Cortex of kidney (tissue), 1 donor: ENCODE results near the gene OOSP3.
"Not testable (repeated sequence)": the region's sequence is repeated elsewhere in the genome, so short reads cannot be mapped to it uniquely, and the experiment has no call there.

Source experiments
- DNase-seq: peaks from one replicate; lab custom pipeline; 2025; lab: John Stamatoyannopoulos, UW

The OOSP3 gene

DNA sequence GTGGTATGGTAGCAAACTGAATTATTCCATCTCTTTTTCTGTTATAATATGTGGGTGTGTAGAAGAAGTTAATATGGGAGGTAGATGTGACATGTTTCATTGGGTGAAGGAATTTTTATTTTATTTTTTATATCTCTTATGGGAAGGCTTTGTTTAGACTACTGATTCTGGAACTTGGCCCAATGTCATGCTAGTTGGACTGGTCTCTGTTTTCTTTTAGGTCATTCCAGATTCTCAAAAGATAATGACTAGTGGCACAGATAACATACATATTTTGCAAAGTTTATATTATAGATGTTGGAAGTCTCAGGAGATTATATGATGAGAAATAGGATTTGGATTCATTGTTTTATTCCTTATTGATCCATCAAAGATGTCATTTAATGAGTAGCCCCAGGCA, 1.3 kb upstream of the OOSP3 start:
- DNase-seq: no peak

DNA sequence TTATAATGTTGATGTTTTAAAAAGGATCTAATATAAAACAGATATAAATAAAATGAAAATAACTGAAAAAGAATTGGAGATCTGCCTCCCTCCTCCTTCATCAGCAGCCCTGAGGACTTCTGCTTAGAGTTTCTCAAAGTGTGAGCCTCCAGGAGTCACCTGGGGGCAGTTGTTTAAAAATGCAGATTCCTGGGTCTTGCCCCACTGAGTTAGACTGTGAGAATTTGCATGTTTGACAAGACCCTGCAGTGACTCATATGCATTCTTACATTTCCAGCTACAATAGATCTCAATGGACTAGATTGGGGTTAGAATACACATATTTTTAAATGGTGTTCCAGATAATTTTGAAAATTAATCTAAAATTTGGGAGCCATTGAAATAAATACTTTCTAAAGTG, 798 bp upstream of the OOSP3 start:
- DNase-seq: no peak

DNA sequence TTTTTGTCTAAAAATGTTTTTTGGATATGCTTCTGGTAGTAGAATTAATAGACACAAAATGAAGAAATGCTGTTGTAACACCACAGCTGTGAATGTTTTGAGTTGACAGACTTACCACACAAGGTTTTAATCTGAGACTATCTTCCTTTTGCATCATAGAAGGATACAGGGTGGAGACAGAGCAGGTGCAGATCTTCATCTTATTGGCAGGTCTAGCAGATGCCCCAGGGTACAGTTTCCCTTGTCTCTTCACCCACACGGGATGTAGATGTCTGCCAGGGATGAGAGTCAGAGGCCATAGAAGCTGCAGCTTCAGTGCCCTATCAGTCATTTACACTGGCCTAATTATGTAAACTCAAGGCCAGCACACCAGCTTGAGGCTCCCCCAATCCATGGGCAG, 985 bp downstream of the OOSP3 start:
- no peak for DNase-seq

DNA sequence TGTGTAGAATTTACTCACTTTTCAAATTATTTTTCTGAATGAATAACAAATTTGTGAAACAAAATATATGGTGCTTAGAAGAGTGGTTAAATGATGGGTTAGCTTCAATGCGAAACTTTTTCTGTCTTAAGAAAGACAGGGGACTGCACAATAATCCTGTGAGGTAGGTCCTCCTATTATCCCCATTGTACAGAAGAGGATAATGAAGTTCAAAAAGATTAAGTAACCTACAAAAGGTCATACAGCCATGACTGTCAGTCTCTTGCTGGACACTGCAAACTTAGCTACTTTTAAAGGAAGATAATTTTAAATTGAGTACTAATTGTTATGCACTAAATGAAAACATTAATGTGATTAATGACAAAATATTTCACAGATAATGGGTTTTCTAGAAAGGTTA, 5.0 kb downstream of the OOSP3 start:
- no peak for DNase-seq

DNA sequence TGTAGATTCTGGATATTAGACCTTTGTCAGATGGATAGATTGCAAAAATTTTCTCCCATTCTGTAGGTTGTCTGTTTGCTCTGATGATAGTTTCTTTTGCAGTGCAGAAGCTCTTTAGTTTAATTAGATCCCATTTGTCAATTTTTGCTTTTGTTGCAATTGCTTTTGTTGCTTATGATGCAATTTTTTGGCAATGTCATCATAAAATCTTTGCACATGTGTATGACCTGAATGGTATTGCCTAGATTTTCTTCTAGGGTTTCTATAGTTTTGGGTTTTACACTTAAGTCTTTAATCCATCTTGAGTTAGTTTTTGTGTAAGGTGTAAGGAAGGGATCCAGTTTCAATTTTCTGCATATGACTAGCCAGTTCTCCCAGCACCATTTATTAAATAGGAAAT, 8.6 kb downstream of the OOSP3 start:
- not testable (repeated sequence) for DNase-seq

DNA sequence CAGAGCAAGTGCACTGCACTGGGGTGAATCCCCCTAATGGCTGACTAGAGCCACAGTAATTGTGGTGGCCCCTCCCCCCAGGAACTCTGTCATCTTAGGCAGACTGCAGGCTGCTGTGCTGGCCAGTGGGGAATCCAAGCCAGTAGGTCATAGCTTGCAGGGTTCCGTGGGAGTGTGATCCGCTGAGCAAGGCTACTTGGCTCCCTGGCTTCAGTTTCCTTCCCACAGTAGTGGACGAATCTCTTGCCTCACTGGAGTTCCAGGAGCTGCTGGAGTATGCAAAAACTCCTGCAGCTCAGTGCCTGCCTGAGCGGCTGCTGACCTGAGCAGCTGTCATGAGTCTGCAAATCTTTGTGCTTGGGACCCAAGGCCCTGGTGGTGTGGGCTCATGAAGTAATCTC, 13.2 kb downstream of the OOSP3 start:
- no peak for DNase-seq

DNA sequence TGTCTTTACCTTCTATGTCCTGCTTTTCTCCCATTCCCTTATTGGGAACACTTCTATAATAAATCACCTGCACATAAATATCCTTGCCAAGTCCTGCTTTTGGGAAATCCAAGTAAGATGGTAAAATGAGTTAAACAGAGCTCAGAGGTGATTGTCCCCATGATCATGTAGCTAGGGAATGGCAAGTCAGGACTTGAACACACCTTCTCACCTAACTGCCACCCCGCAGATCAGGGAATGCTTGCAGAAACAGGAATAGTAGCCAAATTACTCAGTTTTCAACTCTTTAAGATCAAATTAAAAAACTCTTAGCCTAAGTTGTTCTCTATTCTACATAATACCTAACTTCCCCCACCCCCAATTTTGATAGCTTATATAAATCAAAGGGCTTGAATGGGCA, 16.0 kb downstream of the OOSP3 start:
- no peak for DNase-seq

DNA sequence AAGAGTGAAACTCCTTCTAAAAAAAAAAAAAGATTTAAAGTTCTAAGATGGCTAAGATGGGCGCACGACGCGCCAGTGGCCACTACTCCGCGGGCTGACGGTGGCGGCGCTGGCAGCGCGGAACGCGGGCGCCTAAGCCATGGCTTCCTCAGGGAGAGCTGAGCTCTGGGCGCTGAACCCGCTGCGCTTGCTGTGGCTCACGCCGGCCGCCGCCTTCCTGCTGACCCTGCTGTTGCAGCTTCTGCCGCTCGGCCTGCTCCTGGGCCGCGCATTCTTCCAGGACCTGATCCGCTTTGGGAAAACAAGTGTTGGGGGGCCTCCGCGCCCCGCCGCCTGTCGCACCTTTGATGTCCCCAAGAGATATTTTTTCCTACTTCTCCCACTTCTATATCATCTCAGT, 19.5 kb downstream of the OOSP3 start:
- no peak for DNase-seq

DNA sequence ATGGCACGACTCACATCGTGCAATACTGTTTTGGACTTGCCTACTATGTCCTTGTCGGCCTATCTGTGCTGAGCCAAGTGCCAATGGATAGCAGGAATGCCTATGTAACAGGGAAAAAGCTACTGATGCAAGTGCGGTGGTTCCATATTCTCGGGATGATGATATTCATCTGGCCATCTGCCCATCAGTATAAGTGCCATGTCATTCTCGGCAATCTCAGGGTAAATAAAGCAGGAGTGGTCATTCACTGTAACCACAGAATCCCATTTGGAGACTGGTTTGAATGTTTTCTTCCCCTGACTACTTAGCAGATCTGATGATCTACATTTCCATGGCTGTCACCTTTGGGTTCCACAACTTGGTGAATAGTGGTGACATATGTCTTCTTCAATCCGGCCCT, 20.1 kb downstream of the OOSP3 start:
- DNase-seq: no peak

DNA sequence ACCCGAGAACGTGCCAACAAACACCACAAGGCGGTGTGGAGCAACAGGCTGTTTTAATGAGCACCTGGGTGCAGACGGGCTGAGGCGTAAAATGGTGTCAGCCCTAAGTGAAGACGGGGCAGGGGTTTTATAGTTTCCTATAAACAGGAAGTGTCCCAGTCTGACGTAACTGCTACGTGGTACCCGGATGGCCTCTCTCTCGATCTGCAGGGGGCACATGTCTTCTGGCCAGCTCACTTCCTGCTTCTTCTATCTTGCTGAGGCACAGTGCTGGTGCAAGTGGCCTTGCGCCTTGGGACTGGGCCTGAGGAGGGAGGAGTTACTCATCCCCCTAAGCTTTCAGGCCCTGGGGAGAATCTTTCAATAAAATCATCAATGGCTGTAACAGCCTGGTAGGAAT, 20.9 kb downstream of the OOSP3 start:
- DNase-seq: no peak

DNA sequence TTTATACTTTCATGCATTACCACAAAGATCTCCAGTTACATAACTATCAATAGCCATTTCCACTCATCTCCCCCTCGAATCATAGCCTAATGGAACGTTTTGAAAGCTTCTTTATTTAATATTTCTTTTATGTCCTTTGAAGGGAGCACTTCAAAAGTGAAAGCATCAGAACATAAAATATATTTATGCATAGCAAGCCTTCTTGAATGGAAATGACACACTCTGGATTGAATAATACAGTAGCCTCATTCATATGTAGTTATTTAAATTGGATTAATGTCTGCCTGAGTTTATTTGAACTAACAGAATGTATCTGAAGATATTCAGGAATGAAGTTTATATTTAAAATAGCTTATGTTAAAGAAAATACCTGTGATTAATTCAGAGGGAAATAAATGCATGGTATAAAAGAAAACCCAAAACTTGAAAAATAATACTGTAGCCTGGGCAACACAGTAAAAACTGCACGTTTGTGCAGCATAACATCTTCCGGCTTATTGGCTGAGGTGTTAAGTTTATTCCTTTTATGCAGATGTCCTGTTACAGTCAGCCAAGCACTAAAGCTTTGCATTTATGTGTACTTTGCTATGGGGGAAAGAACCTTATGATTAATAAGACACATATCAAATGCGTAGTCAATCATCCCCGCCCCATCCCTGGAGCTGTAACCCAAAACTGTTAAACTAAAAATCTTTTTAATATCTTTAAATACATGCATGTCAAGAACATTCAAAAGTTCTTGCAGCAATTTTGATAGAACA, 22.0 kb downstream of the OOSP3 start:
- DNase-seq: no peak

DNA sequence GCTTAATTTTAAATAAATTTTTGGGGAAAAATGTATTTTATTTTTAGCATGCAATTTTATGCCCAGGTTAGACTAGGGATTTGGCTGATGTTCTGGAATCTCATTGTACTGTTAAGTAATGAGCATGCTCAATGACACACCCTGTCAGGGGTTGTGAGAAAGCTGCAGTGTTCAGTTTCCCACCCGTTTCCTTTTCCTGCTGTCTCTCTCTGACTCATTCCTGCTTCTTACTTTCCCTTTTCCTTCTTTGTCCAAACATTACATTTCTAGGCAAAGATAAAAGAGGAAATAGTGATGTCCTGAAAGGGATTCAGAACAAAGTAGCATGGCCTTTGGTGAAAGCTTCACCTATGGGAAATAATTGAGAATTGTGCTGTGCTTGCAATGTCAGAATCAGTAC, 22.7 kb downstream of the OOSP3 start:
- DNase-seq: no peak

DNA sequence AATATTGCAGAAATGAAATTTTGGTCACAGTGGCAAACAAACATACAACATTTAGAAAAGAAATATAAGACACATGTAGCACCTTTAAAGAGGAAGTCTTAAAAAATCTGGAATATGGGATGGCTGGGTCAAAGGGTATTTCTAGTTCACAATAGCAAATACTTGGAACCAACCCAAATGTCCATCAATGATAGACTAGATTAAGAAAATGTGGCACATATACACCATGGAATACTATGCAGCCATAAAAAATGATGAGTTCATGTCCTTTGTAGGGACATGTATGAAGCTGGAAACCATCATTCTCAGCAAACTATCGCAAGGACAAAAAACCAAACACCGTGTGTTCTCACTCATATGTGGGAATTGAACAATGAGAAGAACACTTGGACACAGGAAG, 25.0 kb downstream of the OOSP3 start:
- DNase-seq: not testable (repeated sequence)

DNA sequence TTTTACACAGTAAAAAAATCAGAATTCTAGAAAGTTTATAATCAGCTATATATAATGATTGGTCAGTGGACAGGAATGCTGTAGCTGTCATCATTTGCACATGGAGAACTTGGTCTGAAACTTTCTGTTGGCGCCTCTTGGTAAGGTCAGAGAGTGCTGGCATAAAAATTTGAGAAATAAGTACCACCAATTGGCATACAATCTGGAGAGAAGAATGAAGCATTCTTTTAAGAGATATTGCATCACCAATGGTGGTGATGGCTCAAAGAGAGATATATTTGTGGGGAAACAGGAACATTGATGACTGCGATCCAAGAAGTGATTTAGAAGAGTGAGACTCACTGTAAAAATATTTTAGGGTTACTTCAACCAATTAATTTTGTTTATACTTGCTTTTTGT, 39.9 kb downstream of the OOSP3 start:
- DNase-seq: no peak

DNA sequence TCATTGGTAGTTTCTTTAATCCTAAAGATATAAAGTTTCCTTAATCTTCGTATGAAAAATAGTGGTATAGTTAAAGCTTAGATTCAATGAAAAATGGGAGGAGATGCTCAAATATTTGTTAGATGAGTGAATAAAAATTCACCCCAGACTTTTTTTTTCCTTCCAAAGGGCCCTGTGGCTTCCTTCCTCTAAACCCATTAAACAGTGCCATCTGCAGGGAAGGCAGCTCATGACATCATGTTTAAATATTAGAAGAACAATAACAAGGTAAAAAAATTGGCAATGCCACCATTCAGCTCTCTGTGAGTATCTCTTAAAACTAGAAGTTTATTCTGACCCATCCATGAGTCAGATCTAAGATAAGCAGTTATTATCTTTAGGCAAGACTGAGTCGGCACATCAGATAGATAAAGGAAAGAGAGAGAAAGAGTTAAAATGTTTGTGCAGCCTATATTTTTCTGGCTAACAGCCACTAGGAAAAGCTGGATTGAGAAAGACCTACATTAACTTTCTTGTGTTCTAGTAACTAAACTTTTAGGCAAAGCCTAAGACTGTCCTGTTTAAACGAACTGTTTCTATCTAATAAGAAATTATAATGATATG, 40.5 kb downstream of the OOSP3 start:
- DNase-seq: no peak

DNA sequence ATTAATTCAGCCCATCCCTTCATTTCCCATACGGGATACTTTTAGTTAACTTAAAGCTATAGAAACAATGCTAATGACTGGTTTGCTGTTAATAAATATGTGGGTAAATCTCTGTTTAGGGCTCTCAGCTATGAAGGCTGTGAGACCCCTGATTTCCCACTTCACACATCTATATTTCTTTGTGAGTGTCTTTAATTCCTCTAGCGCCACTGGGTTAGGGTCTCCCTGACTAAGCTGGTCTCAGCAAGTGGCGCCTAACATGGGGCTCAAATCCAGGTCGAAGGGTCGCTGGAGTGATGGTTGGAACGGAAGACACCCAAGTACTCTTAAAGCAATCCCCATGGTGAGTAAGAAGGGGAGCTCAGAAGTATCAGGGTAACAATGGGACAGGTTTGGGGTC, 45.2 kb downstream of the OOSP3 start:
- DNase-seq: no peak

DNA sequence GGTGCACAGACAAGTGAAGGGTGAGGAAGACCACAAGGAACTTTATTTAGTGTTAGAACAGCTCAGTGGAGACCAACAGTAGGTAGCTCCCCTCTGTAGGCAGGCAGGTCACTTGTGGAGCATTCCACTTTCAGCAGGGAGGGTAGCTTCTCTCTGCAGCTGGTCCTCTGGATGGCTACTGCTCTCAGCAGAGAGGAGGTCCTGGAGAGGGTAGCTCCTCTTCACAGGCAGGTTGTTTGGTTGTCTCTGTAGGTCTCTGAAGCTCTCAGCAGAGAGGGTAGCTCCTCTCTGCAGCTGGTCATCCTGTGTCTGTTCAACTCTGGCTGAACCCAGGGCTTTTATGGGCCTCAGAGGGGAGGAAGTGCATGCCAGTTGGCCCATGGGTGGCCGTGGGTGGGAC, 53.1 kb downstream of the OOSP3 start:
- no peak for DNase-seq

DNA sequence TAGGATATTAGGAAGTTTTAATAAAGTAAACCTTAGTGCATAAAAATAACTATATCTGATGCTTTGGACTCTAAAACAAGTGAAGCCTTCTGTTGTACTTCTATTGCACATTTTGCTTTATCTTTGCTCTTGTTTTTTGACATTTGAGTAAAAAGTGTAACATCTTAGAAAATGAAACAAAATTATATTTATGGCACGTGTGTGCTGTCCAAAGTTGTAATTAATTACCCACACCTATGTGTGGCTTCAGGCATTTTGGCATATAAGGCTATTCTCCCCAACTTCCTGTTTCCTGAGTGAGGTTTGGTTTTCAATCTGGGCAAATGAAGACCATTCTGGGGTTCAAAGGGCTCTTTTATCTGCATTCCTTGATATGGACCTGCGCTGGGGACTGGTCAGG, 59.5 kb downstream of the OOSP3 start, which contains the start of gene OOSP1:
OOSP1 (plus strand) TSS at position 301 of the 400 bp plus-strand sequence; CDS start at position 324, 23 bp downstream.
- no peak for DNase-seq

DNA sequence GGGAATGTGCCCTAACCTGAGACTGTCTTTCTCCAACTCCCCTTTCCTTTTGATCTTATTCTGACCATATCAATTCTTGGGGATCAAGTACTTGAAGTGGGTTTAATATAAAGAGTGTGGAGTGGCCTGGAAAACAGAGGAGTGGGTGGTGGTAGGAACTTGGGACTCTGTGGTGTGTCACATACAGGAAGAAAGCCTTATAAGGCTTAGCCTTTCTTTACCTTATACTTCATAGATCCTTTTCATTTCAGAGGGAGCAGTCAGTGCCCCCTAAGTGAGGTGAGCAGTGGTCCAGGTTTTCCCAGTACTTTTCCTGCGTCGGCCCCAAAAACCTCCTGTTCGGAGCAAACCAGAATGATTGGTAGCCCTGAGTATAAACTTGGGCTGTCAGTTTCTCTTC, 60.1 kb downstream of the OOSP3 start:
- DNase-seq: no peak

DNA sequence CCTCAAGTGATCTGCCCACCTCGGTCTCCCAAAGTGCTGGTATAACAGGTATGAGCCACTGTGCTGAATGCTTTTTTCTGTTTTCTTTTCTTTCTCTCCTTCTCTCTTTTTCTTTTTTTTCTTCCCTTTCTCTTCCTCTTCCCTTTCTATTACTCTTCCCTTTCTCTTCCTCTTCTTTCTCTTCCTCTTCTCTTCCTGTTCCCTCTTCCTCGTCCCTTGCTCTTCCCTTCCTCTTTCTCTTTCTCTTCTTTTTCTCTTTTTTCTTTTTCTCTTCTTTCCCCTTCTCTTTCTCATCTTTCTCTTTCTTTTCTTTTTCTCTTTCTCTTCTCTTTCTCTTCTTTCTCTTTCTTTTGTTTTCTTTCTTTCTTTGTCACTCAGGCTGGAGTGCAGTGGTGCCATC, 60.9 kb downstream of the OOSP3 start:
- no peak for DNase-seq

DNA sequence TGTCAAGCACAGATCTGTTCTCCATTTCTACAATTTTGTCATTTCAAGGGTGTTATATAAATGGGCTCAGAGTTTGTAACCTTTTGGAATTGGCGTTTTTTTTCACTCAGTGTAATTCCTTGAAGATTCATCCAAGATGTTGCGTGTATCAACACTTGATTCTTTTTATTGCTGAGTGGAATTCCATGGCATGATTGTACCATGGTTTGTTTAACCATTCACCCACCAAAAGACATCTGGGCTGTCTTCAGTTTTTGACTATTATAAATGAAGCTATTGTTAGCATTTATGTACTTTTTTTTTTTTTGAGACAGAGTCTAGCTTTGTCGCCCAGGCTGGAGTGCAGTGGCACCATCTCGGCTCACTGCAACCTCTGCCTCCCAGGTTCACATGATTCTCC, 62.5 kb downstream of the OOSP3 start:
- DNase-seq: no peak

DNA sequence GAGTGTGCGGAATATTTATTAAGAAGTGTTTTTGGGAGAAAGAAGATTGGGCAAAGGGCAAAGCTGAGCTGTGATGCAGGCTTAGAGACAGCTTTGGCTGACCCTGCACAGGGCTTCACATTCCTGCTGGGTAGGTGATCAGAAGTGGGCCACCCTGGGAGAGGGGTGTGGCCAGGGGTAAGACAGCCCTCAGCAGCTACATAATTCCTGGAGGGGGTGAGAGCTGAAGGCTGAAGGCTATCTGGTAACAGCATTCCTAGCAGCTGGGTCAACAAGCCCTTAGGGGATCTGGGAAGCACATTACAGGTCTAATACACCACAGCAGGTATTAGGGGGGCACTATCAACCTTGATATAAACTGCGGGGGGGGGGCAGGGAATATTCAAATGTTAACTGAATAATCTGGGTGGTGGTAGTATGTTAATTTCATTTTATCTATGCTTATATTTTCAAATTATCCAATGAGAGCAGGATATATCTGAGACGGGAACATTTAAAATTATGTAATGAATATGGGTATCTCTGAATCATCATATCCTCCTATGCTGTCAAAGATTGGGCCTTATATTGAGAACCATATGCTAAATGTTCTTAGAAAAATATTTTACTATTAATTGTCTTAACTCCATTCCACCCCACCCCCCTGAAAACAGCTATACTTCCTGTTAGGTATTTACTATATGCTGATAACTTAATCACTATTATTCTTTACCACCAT, 65.6 kb downstream of the OOSP3 start:
- DNase-seq: no peak

DNA sequence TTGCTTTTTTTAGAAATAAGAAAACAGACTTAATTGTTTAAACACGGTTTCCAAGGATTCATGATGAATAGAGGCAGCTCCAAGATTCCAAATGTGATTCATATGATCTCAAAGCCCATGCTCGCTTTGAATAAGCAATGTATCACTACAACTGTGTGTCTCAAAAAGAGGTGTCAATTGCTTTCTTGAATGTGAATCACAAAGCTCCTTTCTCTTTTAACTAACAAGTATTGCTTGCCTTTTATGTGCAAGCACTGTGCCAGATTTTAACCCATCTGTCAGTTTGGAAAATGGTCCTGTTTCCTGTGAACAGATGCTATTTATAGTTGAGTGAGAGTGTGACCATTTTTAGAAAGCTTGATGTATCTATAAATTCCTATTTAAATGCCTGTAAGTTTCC, 66.1 kb downstream of the OOSP3 start:
- DNase-seq: no peak
